ENCODE results near the gene SPACA4.
A peak's percentile ranks its signal among the peaks of the same experiment; 100 is the strongest.

Gene SPACA4

DNA sequence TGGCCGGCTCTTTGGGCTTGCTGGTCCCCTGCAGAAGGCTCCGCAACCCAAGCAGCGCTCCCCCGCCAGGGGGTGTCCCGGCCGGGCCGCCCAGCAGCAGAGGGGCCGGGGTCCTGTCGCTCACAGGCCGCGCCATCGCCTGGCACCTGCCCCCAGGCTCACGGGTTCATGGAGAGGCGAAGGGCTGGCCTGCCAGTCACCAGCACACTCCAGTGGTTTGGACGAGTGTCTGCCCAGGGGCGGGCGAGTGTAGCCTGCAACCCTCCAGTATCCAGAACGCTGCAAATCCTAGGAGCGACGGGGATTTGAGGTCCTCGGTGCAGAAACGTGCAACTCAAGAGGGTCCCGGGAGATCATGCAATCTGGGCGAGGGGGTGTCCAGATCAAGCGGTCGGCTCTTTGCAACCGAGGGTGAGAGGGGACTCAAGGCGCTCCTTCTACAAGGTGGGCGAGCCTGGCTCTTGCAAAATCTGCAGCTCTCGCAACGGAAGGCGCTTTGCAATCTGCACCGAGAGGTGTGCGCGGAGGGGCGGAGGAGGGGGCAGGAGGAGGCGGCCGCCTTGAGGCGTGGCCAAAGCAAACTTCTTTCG, 30.4 kb downstream of the SPACA4 start, which contains the start of gene DBP:
Gene DBP, minus strand, starts transcription at position 521 of the 590 bp plus-strand sequence. Its CDS starts 385 bp downstream, at position 136.
- DNase-seq (ENCODE audit: low spot score): no peak
- in situ Hi-C loops (cut with MboI; ENCODE audit: low sequenced_read_pairs, unreplicated experiment): no loop called here
- TF ChIP-seq CTCF (IDR thresholded peaks at IDR 0.05; ENCODE audit: borderline replicate concordance, control extremely low read depth, extremely low read depth, insufficient read depth, missing control alignments): no peak

- peak; percentile 95 for DNase-seq (ENCODE audit: low spot score)
- no peak for TF ChIP-seq CTCF (IDR thresholded peaks at IDR 0.05; ENCODE audit: borderline replicate concordance, control extremely low read depth, extremely low read depth, insufficient read depth, missing control alignments)
- in situ Hi-C loops (cut with MboI; ENCODE audit: low sequenced_read_pairs, unreplicated experiment): no loop called here
Measured at GRCh38 chr19:48637449-48637947, 31.0 kb downstream of the SPACA4 start.

DNA sequence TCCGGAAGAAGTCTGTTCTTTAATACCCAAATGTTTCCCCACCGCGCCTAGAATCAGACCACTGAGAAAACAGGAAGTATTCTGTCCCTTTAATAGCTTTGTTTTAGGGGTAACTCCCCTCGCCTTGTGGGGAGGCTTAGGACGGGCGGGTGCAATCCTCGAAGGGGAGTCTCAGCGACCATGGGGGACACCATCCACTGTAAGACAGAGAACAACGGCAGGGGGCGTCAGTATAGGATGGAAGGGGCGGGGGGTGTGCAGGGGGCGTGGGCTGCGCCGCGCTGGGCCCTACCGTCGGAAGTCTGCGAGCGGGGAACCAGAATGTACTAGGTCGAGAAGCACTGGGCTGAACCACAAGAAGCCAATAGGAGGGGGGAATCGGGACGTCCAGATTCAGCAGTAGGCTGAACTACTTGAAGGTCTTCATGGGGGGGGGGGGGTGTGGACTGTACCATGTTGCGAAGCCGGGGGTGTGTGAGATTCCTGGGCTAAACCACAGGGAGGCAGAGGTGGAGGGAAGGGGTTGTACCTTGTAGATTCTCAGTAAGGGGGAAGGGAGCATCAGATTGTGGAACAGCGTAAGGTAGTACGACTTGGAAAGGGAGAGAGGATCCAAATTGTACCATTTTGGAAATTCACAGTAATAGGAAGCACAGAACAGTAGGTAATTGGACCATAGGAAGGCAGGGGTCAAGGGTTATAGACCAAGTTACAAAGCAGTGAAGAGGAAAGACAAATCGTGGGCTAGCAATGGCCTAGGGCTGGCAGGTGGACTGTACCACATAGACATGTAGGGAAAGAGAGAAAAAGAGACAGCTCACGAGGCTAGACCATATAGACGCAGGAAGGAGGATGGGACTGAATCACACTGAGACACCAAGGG, 31.6 kb downstream of the SPACA4 start:
- peak; percentile 86 for DNase-seq (ENCODE audit: low spot score)
- no peak for TF ChIP-seq CTCF (IDR thresholded peaks at IDR 0.05; ENCODE audit: borderline replicate concordance, control extremely low read depth, extremely low read depth, insufficient read depth, missing control alignments)
- in situ Hi-C loops (cut with MboI; ENCODE audit: low sequenced_read_pairs, unreplicated experiment): no loop called here

- no peak for DNase-seq (ENCODE audit: low spot score)
- in situ Hi-C loops (cut with MboI; ENCODE audit: low sequenced_read_pairs, unreplicated experiment): no loop called here
- TF ChIP-seq CTCF (IDR thresholded peaks at IDR 0.05; ENCODE audit: borderline replicate concordance, control extremely low read depth, extremely low read depth, insufficient read depth, missing control alignments): no peak
Measured at GRCh38 chr19:48638831-48639381, 32.4 kb downstream of the SPACA4 start.

DNA sequence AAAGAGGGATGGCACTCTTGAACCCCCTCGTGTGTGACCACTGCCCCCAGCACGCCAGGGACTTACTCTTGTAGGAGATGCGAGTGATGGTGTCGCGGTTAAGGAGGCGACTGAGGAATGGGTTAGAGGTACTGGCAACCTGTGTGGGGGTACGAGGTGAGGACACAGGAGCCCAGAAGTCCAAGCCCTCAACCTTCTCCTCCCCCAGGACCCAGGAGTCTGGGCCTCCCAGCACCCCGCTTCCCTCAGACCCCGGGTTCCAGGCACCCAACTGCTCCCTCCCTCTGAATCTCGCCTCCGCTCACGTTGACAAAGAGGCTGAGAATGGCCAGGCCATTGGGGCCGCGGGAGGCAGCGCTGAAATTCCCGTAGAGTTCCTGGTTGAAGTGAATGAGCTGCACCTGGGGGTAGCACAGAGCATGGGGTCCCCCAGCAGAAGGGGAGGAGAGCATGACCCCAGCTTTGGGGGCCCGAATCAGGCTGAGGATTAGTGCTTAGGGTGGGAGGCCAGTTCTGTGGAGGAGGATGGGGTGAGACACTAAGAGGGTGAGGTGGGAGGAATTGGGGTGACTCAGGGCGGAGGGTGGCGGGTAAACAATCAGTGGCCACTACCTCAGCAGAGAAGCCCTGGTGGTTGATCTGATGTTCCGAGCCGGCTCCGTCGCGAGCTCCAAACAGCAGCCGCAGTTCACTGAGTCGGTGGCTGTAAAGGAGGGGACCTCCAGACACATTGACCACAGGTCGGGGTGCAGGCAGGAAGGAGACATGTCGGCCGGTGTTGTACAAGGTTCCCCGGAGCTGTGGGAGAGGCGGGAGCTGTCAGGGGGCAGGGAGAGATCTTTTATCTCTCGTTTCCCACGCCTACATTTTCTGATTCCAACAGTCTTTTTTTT, 33.2 kb downstream of the SPACA4 start:
- TF ChIP-seq CTCF (IDR thresholded peaks at IDR 0.05; ENCODE audit: borderline replicate concordance, control extremely low read depth, extremely low read depth, insufficient read depth, missing control alignments): no peak
- no peak for DNase-seq (ENCODE audit: low spot score)
- in situ Hi-C loops (cut with MboI; ENCODE audit: low sequenced_read_pairs, unreplicated experiment): no loop called here

DNA sequence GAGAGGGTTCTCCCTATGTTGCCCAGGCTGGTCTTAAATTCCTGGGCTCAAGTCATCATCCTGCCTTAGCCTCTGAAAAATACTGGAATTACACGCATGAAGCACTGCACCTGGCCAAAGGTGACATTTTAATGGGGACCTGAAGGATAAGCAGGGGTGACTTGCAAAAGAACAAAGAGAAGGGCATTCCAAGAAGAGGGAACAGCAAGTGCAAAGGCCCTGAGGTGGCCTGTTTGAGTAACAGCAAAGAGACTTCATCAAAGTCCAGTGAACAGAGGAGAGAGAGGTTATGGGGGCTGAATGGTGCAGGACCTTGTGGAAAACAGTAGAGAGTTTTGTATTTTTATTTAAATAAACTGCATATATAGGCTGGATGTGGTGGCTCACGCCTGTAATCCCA, 35.3 kb downstream of the SPACA4 start:
- DNase-seq (ENCODE audit: low spot score): no peak
- in situ Hi-C loops (cut with MboI; ENCODE audit: low sequenced_read_pairs, unreplicated experiment): no loop called here
- no peak for TF ChIP-seq CTCF (IDR thresholded peaks at IDR 0.05; ENCODE audit: borderline replicate concordance, control extremely low read depth, extremely low read depth, insufficient read depth, missing control alignments)

Measured in GM13976 (cell line).